ENCODE data around the gene KLK1.

Gene KLK1

GRCh38 chr19:50823389-50824042 lies at the start of gene KLK1:
KLK1 (minus strand) TSS chr19:50823787; CDS start chr19:50823748, 39 bp downstream.
- DNase-seq: no peak

DNA sequence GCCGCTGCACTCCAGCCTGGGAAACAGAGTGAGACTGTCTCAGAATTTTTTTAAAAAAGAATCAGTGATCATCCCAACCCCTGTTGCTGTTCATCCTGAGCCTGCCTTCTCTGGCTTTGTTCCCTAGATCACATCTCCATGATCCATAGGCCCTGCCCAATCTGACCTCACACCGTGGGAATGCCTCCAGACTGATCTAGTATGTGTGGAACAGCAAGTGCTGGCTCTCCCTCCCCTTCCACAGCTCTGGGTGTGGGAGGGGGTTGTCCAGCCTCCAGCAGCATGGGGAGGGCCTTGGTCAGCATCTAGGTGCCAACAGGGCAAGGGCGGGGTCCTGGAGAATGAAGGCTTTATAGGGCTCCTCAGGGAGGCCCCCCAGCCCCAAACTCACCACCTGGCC lies 49.5 kb upstream of the KLK1 start, which contains the start of gene KLK2:
KLK2 (plus strand) TSS at position 384 of the 400 bp plus-strand sequence. CDS start 35 bp downstream, outside the sequence.
- DNase-seq: no peak

DNA sequence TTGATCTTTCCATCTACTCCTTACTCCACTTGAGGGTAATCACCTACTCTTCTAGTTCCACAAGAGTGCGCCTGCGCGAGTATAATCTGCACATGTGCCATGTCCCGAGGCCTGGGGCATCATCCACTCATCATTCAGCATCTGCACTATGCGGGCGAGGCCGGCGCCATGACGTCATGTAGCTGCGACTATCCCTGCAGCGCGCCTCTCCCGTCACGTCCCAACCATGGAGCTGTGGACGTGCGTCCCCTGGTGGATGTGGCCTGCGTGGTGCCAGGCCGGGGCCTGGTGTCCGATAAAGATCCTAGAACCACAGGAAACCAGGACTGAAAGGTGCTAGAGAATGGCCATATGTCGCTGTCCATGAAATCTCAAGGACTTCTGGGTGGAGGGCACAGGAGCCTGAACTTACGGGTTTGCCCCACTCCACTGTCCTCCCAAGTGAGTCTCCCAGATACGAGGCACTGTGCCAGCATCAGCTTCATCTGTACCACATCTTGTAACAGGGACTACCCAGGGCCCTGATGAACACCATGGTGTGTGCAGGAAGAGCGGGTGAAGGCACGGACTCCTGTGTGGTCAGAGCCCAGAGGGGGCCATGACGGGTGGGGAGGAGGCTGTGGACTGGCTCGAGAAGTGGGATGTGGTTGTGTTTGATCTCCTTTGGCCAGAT lies 47.0 kb upstream of the KLK1 start:
- no peak for DNase-seq

DNA sequence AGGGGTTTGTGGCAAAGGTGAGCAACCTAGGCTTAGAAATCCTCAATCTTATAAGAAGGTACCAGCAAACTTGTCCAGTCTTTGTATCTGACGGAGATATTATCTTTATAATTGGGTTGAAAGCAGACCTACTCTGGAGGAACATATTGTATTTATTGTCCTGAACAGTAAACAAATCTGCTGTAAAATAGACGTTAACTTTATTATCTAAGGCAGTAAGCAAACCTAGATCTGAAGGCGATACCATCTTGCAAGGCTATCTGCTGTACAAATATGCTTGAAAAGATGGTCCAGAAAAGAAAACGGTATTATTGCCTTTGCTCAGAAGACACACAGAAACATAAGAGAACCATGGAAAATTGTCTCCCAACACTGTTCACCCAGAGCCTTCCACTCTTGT lies 45.9 kb upstream of the KLK1 start:
- DNase-seq: no peak

GRCh38 chr19:50861496-50862286 lies 38.1 kb upstream of the KLK1 start:
- DNase-seq: no peak

- DNase-seq: no peak
Measured at GRCh38 chr19:50861010-50861409, 37.4 kb upstream of the KLK1 start.

- DNase-seq: no peak
Measured at GRCh38 chr19:50859849-50860248, 36.3 kb upstream of the KLK1 start.

GRCh38 chr19:50858886-50859285 lies 35.3 kb upstream of the KLK1 start:
- no peak for DNase-seq

DNA sequence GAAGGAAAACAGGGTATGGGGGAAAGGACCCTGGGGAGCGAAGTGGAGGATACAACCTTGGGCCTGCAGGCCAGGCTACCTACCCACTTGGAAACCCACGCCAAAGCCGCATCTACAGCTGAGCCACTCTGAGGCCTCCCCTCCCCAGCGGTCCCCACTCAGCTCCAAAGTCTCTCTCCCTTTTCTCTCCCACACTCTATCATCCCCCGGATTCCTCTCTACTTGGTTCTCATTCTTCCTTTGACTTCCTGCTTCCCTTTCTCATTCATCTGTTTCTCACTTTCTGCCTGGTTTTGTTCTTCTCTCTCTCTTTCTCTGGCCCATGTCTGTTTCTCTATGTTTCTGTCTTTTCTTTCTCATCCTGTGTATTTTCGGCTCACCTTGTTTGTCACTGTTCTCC lies 33.8 kb upstream of the KLK1 start:
- no peak for DNase-seq

GRCh38 chr19:50854636-50855410 lies 31.2 kb upstream of the KLK1 start, which contains the start of gene KLK3:
KLK3 (plus strand) TSS chr19:50854915; CDS start chr19:50854956, 41 bp downstream.
- DNase-seq: no peak

DNA sequence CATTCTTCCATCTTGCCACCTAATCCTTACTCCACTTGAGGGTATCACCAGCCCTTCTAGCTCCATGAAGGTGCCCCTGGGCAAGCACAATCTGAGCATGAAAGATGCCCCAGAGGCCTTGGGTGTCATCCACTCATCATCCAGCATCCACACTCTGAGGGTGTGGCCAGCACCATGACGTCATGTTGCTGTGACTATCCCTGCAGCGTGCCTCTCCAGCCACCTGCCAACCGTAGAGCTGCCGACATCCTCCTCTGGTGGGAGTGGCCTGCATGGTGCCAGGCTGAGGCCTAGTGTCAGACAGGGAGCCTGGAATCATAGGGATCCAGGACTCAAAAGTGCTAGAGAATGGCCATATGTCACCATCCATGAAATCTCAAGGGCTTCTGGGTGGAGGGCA lies 28.0 kb upstream of the KLK1 start:
- DNase-seq: no peak

DNA sequence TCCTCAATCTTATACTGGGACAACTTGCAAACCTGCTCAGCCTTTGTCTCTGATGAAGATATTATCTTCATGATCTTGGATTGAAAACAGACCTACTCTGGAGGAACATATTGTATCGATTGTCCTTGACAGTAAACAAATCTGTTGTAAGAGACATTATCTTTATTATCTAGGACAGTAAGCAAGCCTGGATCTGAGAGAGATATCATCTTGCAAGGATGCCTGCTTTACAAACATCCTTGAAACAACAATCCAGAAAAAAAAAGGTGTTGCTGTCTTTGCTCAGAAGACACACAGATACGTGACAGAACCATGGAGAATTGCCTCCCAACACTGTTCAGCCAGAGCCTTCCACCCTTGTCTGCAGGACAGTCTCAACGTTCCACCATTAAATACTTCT lies 27.2 kb upstream of the KLK1 start:
- no peak for DNase-seq

DNA sequence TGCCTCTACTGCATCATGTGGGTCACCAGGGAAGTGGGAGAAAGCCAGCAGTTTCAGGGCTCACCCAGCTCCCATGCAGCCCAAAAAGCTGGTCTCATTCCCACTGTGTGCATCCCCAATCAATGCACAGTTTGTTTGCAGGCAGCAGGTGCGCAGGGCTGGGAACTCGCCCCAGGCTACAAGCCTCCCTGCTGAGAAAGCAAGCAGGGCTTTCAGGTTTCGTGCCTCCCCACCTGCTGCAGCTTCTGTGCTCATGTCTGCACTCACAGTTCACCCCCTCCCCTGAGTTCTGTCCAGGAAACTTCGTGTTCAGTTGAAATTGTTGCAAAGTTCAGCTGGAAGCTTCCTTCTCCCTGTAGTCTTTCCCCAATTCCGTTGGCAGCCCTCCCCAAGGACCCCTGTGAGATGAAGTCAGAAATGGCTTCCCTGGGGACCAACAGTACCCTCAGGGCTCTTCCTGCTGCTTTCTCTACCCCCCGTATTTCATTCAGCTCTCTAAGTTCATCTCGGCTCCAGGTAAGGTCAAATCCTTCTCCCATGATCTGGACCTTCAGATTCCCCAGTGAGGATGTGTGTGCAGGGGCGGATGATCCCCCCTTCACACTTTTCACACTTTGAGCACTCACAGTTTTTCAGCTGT lies 20.8 kb upstream of the KLK1 start:
- no peak for DNase-seq

GRCh38 chr19:50843701-50844221 lies 20.2 kb upstream of the KLK1 start:
- DNase-seq: no peak

GRCh38 chr19:50843205-50843604 lies 19.6 kb upstream of the KLK1 start:
- DNase-seq: no peak

DNA sequence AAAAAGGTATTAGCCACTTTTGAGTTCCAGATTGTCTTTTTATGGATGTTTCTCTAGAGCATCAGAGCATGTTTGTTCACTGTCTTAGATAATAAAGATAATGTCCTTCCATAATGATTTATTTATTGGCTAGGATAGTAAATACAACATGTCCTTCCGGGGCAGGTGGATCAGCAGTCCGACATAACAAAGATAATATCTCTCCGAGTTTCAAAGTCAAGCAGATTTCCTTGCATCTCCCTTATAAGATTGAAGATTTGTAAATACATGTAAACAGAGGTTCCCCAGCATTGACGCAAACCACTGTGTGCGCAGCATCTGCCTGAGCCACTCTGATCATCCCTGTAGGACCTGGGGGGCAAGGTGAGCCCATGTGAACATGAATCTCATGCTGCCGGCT lies 18.5 kb upstream of the KLK1 start:
- DNase-seq: no peak

DNA sequence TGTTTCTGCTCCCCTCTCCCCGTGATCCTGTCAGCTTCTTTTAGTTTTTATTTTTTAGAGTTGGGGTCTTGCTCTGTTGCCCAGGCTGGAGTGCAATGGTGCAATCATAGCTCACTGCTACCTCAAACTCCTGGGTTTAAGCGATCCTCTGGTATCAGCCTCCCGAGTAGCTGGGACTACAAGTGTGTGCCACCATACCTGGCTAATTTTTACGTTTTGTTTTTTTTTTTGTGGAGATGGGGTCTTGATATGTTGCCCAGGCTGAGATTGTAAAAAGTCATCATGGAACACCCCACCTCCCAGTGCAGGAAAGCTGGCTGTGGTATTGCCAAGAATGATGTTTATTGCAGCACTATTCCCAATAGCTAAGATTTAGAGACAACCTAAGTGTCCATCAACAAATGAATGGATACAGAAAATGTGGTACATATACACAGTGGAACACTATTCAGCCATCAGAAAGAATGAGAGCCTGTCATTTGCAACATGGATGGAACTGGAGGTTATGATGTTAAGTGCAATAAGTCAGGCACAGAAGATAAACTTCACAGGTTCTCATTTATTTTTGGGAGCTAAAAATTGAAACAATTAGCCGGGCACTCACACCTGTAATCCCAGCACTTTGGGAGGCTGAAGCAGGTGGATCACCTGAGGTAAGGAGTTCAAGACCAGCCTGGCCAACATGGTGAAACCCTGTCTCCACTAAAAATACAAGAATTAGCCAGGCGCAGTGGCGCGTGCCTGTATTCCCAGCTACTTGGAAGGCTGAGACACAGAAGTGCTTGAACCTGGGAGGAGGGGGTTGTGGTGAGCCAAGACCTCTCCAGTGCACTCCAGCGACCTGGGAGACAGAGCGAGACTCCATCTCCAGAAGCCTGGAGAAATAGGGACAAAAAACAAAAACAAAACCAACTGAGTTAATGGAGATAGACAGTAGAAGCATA lies 16.4 kb upstream of the KLK1 start:
- DNase-seq: no peak

GRCh38 chr19:50838239-50838638 lies 14.7 kb upstream of the KLK1 start:
- DNase-seq: no peak

GRCh38 chr19:50837300-50837699 lies 13.7 kb upstream of the KLK1 start:
- no peak for DNase-seq

GRCh38 chr19:50836543-50837195 lies 13.1 kb upstream of the KLK1 start:
- DNase-seq: no peak

Measured in activated CD4-positive, alpha-beta T cell treated with anti-CD3 and anti-CD28 coated beads, Interleukin-2, amount 50 U/mL, for 4 hours (primary cell).